Lower leg skin (tissue), 4 donors: ENCODE data around the gene CHD2. TPM values are rescaled to one million over a fixed set of nuclear protein-coding genes. Genes with fewer than 3 reads are reported as not detected.
"Not testable (repeated sequence)": the region's sequence is repeated elsewhere in the genome, so short reads cannot be mapped to it uniquely, and the experiment has no call there.

Experiments
- DNase-seq, 2 donors: peaks; one replicate each; pipeline ENCODE4 v3.0.0-alpha.2; 2019; ENCODE audit warnings: low spot score in 2 of 2
- H3K4me3 ChIP-seq: fragments of 200-600 bp; sonication (generic); 2 replicates; pipeline ENCODE4 v1.5.1; 2017; ENCODE audit warnings: mild to moderate bottlenecking, low read depth; ENCODE audit not compliant: poor library complexity, severe bottlenecking
- POLR2A ChIP-seq, 2 donors: fragments of 450-650 bp; IDR thresholded peaks; one replicate each; pipeline ENCODE4 v1.6.1; 2016 to 2017; ENCODE audit warnings: antibody characterized with exemption in 2 of 2, mild to moderate bottlenecking in 1 of 2, moderate library complexity in 1 of 2
- WGBS, 2 donors: methylation state at CpG; one replicate each; pipeline ENCODE4 v1.1.5; 2018; 5-methylcytosine and 5-hydroxymethylcytosine counted together
- intact Hi-C: fragments of 100-400 bp; cut with DNase I; formaldehyde crosslinking; loops from one replicate; pipeline ENCODE4 v1.15.0; 2023; ENCODE audit warnings: low total_unique reads
- total RNA-seq, 4 donors: library from RNA; depleted of rRNA; stranded (reverse); fragments of >200 nt; gene quantifications; one replicate each; pipeline ENCODE4 v1.1.0, GENCODE V29; 2016
- TF ChIP-seq, protein P1 (sequence below), 3 donors: fragments of 450-650 bp; IDR thresholded peaks; one replicate each; pipeline ENCODE4 v1.5.1; 2016; ENCODE audit warnings: antibody characterized with exemption in 3 of 3, mild to moderate bottlenecking in 3 of 3, moderate library complexity in 2 of 3

CHD2 gene
- total RNA-seq, 4 donors from 2014 or later = 75.8 to 175 (median 88.6) TPM

DNA sequence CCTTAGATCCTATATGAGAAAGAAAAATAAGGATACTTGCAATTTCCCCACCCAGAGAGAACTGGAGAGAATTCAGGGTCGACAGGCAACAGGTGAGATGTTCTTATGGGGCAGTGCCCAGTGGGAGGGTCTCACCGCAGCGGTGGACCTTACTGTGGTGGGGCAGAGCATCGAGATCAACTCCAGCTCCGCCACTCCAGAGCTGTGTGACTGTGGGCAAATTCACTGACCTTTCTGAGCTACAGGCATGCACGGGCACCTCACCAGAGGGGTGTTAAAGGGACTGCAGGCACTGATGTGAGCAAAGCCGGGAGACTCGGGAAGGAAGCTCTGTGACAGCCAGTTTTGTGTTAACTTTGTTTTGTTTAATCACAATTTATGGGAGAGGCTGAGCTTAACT lies 158.0 kb downstream of the CHD2 start:
- intact Hi-C loops = no loop called here
- 80 to 82% methylated on average over 8 of the region's 8 CpGs for WGBS, 2 donors
- DNase-seq = no peak
- no peak overlapping the region for H3K4me3 ChIP-seq
- no peak for TF ChIP-seq POLR2A (IDR thresholded peaks at IDR 0.05)
- TF ChIP-seq, protein P1, sequence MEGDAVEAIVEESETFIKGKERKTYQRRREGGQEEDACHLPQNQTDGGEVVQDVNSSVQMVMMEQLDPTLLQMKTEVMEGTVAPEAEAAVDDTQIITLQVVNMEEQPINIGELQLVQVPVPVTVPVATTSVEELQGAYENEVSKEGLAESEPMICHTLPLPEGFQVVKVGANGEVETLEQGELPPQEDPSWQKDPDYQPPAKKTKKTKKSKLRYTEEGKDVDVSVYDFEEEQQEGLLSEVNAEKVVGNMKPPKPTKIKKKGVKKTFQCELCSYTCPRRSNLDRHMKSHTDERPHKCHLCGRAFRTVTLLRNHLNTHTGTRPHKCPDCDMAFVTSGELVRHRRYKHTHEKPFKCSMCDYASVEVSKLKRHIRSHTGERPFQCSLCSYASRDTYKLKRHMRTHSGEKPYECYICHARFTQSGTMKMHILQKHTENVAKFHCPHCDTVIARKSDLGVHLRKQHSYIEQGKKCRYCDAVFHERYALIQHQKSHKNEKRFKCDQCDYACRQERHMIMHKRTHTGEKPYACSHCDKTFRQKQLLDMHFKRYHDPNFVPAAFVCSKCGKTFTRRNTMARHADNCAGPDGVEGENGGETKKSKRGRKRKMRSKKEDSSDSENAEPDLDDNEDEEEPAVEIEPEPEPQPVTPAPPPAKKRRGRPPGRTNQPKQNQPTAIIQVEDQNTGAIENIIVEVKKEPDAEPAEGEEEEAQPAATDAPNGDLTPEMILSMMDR (IDR thresholded peaks at IDR 0.05) = no peak

DNA sequence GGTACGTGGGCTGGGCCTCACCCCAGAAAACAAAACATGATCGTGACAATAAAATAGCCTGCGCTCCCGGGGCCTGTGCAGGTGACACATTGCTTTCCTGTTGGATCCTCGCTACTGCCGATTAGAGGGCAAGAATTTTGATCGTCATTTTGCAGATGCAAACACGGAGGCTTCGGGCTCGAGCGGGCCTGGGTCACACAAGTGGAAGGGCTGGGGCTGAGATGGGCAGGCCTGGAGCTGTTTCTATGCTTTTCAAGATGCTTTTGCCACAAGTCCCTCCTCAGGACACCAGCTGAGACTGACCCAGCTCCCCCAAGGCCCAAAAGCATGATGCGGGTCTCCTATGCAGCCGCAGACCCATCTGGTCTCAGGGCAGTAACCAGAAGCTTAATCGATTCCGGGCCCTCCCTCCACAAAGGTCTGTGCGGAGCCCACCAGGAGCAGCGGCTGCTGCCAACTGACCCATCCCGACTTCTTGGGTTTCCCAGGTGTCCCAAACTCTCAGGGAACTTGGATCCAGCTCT lies 158.8 kb downstream of the CHD2 start:
- WGBS, 2 donors = 80 to 81% methylated on average over 18 of the region's 18 CpGs
- intact Hi-C loops = no loop called here
- no peak for DNase-seq
- no peak for TF ChIP-seq POLR2A (IDR thresholded peaks at IDR 0.05)
- TF ChIP-seq, protein P1 (IDR thresholded peaks at IDR 0.05) = no peak
- H3K4me3 ChIP-seq = no peak overlapping the region

DNA sequence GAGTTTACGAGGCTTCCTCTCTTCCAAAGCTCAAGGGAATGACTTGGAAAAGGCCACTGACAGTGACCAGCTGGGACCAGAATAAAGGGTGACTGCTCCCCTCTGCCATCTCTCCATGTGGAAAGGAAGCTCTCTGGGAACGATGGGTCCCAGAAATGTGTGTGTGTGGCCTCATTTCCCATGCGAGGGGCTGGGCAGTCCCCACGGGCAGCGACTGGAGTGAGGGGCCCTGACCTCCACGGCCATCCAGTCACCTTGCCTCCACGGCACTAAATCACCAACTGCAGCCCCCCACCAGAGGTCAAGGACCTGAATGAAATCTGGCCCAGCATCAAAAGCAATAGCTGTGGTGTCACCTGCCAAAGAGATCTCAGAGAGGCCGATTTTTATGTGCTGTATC lies 159.3 kb downstream of the CHD2 start:
- TF ChIP-seq, protein P1 (IDR thresholded peaks at IDR 0.05) = no peak
- TF ChIP-seq POLR2A (IDR thresholded peaks at IDR 0.05) = no peak
- no peak overlapping the region for H3K4me3 ChIP-seq
- no peak for DNase-seq
- intact Hi-C loops = no loop called here
- WGBS, 2 donors = 77 to 84% methylated on average over 8 of the region's 8 CpGs

DNA sequence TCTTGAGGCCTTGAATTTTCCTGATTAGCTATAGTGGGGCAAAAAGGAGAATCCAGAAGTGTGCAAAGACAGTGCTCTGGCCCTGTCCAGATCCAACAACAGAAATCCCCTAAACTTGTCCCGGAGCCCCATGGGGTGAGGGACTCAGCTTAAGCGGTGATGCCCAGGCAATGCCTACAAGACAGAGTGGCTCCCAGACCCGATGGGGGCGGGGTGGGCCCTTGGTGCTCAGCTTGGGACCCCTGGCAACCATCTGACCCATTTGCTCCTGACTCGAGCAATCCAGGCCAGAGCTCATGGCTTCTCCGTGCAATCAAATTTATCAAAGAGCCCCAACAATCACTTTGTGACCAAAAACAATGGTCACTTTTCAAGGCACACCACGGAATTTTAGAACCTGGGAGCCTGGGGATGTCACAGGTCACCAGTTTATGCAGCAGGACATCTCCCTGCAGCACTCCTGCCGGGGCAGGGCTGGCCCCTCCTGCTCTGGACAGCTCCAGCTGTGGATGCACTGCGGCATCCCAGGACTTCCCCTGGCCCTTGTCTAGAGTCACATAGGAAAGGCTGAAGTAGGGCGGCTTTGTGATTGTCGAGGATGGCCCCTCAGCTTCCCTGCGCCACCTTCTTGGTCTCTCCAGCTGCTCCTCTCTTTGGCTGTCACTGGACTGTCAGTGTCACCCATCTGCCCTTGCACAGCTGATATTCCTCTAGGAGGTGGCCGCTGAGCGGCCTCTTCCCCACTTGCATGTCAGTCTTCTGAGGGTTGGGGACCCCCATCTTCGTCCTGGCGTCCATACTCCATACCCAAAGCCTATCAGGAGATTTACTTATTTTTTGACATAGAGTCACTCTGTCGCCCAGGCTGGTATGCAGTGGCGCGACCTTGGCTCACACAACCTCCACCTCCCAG lies 160.5 kb downstream of the CHD2 start:
- TF ChIP-seq, protein P1 (IDR thresholded peaks at IDR 0.05) = no peak
- no peak for TF ChIP-seq POLR2A (IDR thresholded peaks at IDR 0.05)
- 79 to 89% methylated on average over 17 to 19 of the region's 19 CpGs for WGBS, 2 donors
- H3K4me3 ChIP-seq = no peak overlapping the region
- intact Hi-C loops = no loop called here
- no peak for DNase-seq

DNA sequence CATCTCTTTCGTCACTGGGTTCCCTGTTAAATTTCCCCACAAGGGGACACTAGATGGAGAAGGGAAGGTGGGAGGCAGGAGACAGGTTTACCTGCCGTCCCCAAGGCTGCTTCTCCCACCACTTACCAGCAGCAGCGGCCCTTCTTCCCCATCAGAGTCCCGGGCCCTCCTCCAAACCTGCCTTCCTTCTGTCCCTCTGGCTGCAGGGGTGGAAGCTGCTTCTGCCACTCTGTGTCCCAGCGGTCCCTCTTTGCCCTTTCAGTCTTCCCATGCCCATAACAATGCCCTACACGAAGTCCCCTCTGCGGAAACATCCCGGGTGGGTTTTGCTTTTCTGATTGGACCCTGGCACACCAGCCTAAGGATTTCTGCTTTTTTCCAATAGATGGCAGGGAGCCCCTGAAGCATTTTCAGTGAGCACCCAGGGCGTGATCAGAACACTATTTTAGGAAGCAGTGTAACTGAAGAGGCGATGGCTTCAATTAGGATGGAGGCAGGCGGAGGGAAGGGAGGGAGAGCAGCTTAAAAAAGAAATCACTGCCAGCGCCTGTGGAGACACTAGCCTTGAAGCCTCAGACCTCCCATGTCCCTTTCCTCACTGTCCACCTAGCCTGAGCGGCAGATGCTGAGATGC lies 162.6 kb downstream of the CHD2 start:
- intact Hi-C loops, DNase-seq, H3K4me3 ChIP-seq: not testable (repeated sequence)
- WGBS, 2 donors = 20 to 30% methylated on average over 11 to 12 of the region's 13 CpGs

DNA sequence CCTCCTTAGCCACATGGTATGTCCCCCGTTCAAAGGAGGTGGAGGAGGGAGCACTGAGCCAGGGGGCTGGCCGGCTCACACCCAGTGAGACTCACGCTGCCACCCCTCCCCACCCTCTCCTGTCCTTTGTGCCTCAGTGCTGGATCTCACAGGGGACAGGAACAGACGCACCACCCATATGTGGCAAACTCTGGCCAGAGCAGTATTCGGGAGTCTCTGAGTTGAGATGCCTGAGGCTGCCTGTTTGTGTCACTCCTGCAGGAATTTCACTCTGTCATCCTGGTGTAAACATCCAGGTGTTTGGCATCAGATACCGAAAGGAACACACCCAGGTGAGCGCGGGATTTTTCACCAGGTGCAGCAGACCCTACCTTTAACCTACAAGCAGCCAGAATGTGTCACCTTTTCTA lies 163.1 kb downstream of the CHD2 start:
- no peak for TF ChIP-seq POLR2A (IDR thresholded peaks at IDR 0.05)
- TF ChIP-seq, protein P1 (IDR thresholded peaks at IDR 0.05) = no peak
- intact Hi-C loops = no loop called here
- no peak overlapping the region for H3K4me3 ChIP-seq
- WGBS, 2 donors = 35 to 36% methylated on average over 7 to 8 of the region's 8 CpGs
- DNase-seq = no peak
